Body of pancreas (tissue), 4 donors: Measurements from ENCODE around the gene ASMTL. TPM values are rescaled to one million over a fixed set of nuclear protein-coding genes. Genes with fewer than 3 reads are reported as not detected.
"Not testable (repeated sequence)": the region's sequence is repeated elsewhere in the genome, so short reads cannot be mapped to it uniquely, and the experiment has no call there.

Experiments used
- ATAC-seq: fragments of 150-250 bp; one replicate; pipeline ENCODE4 v1.9.1; 2016
- DNase-seq, 4 donors: peaks; one replicate each; pipeline ENCODE4 v3.0.0-alpha.2; 2019
- H3K27ac ChIP-seq, 4 donors: fragments of 200-600 bp; sonication (generic); 1 replicate in 3 of 4; 2 replicates in 1 of 4; pipeline versions ENCODE4 v1.5.1 to v1.6.1; 2016 to 2019; ENCODE audit warnings: mild to moderate bottlenecking in 1 of 4, mixed read lengths in 1 of 4, moderate library complexity in 1 of 4
- H3K27me3 ChIP-seq, 2 donors: fragments of 200-600 bp; sonication (generic); one replicate each; pipeline ENCODE4 v1.6.0; 2016; ENCODE audit warnings: mild to moderate bottlenecking in 1 of 2
- H3K36me3 ChIP-seq, 2 donors: fragments of 200-600 bp; sonication (generic); replicated peaks in 1 of 2; 2 replicates each; pipeline ENCODE4 v1.5.1; 2016; ENCODE audit warnings: low read depth in 2 of 2; ENCODE audit not compliant: insufficient read depth in 1 of 2
- H3K4me1 ChIP-seq: fragments of 200-600 bp; sonication (generic); one replicate; pipeline ENCODE4 v1.6.0; 2016
- H3K4me3 ChIP-seq, 2 donors: fragments of 200-600 bp; sonication (generic); 1 replicate in 1 of 2; 2 replicates in 1 of 2; pipeline ENCODE4 v1.5.1; 2016 to 2019
- H3K9me3 ChIP-seq, 3 donors: fragments of 200-600 bp; sonication (generic); 1 replicate in 2 of 3; 2 replicates in 1 of 3; pipeline ENCODE4 v1.5.1; 2016
- POLR2A ChIP-seq, 3 donors: fragments of 450-650 bp; IDR thresholded peaks; one replicate each; pipeline ENCODE4 v1.6.1; 2016; ENCODE audit warnings: antibody characterized with exemption in 3 of 3, mild to moderate bottlenecking in 2 of 3
- WGBS, 2 donors: methylation state at CpG; one replicate each; pipeline ENCODE4 v1.1.5; 2017; 5-methylcytosine and 5-hydroxymethylcytosine counted together
- intact Hi-C: fragments of 100-400 bp; cut with DNase I; formaldehyde crosslinking; loops from one replicate; pipeline ENCODE4 v1.15.1; 2023
- total RNA-seq, 2 donors: library from RNA; depleted of rRNA; stranded (reverse); fragments of >200 nt; gene quantifications; one replicate each; pipeline ENCODE4 v1.1.0, GENCODE V29; 2016
- TF ChIP-seq, protein P1 (sequence below), 7 experiments: fragments of 450-650 bp in 4 of 7; fragments of 200-600 bp in 3 of 7; sonication (generic) in 3 of 7; IDR thresholded peaks; one replicate each; pipeline ENCODE4 v1.5.1; 2016 to 2019; ENCODE audit warnings: antibody characterized with exemption in 7 of 7

The ASMTL gene
- total RNA-seq, 2 donors from 2014 or later: 16.5 to 18.9 TPM

DNA sequence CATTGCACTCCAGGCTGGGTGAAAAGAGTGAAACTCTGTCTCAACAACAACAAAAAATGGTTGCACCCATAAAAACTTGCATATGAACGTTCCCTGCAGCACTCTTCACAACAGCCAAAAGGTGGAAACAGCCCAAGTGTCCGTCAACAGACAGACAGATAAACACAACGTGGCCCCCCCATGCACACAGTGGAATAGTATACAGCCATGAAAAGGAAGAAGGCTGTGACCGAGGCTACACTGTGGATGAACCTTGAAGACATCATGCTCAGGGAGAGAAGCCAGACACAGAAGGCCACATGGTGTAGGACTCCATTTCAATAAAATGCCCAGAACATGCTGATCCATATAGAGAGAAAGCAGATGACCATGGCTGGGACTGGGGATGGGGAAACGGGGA, 33.5 kb upstream of the ASMTL start:
- intact Hi-C loops: no loop called here
- H3K27me3 ChIP-seq: no peaks in the 10 kb centered on the region
- no peaks in the 10 kb centered on the region for H3K9me3 ChIP-seq
- WGBS, 2 donors: 63 to 74% methylated on average over 5 of the region's 5 CpGs
- H3K4me3 ChIP-seq: no peak overlapping the region
- H3K4me1 ChIP-seq: no peaks in the 10 kb centered on the region
- no peaks in the 10 kb centered on the region for H3K36me3 ChIP-seq
- H3K27ac ChIP-seq: peak overlapping the region in 1 of 4 donors; percentile 61
- ATAC-seq (no peak), DNase-seq (no peak)
- TF ChIP-seq, protein P1, sequence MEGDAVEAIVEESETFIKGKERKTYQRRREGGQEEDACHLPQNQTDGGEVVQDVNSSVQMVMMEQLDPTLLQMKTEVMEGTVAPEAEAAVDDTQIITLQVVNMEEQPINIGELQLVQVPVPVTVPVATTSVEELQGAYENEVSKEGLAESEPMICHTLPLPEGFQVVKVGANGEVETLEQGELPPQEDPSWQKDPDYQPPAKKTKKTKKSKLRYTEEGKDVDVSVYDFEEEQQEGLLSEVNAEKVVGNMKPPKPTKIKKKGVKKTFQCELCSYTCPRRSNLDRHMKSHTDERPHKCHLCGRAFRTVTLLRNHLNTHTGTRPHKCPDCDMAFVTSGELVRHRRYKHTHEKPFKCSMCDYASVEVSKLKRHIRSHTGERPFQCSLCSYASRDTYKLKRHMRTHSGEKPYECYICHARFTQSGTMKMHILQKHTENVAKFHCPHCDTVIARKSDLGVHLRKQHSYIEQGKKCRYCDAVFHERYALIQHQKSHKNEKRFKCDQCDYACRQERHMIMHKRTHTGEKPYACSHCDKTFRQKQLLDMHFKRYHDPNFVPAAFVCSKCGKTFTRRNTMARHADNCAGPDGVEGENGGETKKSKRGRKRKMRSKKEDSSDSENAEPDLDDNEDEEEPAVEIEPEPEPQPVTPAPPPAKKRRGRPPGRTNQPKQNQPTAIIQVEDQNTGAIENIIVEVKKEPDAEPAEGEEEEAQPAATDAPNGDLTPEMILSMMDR (IDR thresholded peaks at IDR 0.05): no peak
- TF ChIP-seq POLR2A (IDR thresholded peaks at IDR 0.05): no peak

DNA sequence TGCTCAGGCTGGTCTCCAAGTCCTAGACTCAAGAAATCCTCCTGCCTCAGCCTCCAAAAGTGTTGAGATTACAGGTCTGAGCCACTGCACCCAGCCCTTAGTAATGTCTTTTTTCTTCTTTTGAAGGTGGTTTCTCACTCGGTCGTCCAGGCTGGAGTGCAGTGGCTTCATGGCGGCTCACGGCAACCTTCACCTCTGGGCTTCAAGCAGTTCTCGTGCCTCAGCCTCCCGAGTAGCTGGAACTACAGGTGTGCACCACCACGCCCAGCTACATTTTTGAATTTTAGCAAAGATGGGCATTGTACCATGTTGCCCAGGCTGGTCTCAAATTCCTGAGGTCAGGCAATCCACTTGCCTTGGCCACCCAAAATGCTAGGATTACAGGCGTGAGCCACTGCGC, 32.3 kb upstream of the ASMTL start:
- WGBS, 2 donors: 77 to 87% methylated on average over 9 of the region's 9 CpGs
- no peak for DNase-seq
- intact Hi-C loops: no loop called here

DNA sequence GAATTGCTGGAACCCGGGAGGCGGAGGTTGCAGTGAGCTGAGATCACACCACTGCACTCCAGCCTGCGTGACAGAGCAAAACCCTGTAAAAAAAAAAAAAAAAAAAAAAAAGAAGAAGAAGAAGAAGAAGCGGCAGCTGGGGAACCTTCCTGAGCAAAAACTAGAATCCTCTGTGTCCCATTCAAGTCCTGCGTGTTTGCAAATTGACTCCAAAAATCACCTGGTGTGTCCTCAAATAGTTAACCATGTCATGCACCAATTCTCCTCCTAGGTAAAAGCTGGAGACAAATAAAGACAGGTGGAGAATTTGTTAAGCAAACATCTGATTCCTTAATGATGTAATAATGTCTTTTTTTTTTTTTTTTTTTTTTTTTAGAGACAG, 31.9 kb upstream of the ASMTL start:
- TF ChIP-seq, protein P1 (IDR thresholded peaks at IDR 0.05): no peak
- no peak for TF ChIP-seq POLR2A (IDR thresholded peaks at IDR 0.05)
- Histone ChIP-seq H3K27ac (no peak overlapping the region), H3K27me3 (no peaks in the 10 kb centered on the region), H3K4me1 (no peaks in the 10 kb centered on the region), H3K4me3 (no peak overlapping the region), H3K9me3 (no peaks in the 10 kb centered on the region), H3K36me3 (no peaks in the 10 kb centered on the region)
- WGBS, 2 donors: 58 to 88% methylated on average over 5 of the region's 5 CpGs
- ATAC-seq (no peak), DNase-seq (no peak)
- intact Hi-C loops: no loop called here

More for the DNA sequence above, 32.3 kb upstream of the ASMTL start:
- no peaks in the 10 kb centered on the region for H3K27me3 ChIP-seq
- H3K4me3 ChIP-seq: no peak overlapping the region
- H3K9me3 ChIP-seq: no peaks in the 10 kb centered on the region
- no peaks in the 10 kb centered on the region for H3K36me3 ChIP-seq
- no peaks in the 10 kb centered on the region for H3K4me1 ChIP-seq
- TF ChIP-seq POLR2A (IDR thresholded peaks at IDR 0.05): no peak
- TF ChIP-seq, protein P1 (IDR thresholded peaks at IDR 0.05): no peak
- H3K27ac ChIP-seq: no peak overlapping the region
- no peak for ATAC-seq

DNA sequence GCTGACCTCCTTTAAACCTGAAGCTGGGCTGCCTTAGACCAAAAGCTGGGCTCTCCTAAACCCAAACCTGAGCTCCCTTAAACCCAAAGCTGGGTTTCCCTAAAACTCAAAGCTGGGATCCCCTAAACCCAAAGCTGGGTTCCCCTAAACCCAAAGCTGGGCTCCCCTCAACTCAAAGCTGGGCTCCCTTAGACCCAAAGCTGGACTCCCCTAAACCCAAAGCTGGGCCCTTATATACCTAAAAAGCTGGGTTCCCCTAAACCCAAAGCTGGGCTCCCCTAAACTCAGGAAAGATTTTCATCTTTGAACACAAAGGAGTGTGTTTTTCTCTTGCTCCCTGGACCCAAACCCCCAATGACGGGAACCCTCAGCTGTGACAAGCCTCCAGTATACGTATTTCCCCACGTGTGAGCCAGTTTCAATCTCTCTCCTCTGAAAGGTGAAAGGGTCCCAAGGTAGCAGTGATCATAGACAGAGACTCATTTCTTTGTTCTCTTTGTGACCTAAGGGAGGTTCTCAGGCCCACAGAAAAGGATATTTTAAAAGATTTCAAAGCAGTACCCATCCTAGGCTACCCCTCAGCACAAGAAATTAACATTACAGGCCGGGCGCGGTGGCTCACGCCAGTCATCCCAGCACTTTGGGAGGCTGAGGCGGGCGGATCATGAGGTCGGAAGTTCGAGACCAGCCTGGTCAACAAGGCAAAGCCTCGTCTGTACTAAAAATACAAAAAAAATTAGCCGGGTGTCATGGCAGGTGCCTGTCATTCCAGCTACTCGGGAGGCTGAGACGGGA, 31.3 kb upstream of the ASMTL start:
- Histone ChIP-seq H3K27me3 (no peaks in the 10 kb centered on the region), H3K4me3 (no peak overlapping the region), H3K27ac (no peak overlapping the region), H3K9me3 (no peaks in the 10 kb centered on the region), H3K36me3 (no peaks in the 10 kb centered on the region), H3K4me1 (no peaks in the 10 kb centered on the region)
- no peak for ATAC-seq
- 68 to 78% methylated on average over 12 to 15 of the region's 15 CpGs for WGBS, 2 donors
- TF ChIP-seq, protein P1 (IDR thresholded peaks at IDR 0.05): no peak
- no peak for TF ChIP-seq POLR2A (IDR thresholded peaks at IDR 0.05)
- no peak for DNase-seq
- intact Hi-C loops: no loop called here

DNA sequence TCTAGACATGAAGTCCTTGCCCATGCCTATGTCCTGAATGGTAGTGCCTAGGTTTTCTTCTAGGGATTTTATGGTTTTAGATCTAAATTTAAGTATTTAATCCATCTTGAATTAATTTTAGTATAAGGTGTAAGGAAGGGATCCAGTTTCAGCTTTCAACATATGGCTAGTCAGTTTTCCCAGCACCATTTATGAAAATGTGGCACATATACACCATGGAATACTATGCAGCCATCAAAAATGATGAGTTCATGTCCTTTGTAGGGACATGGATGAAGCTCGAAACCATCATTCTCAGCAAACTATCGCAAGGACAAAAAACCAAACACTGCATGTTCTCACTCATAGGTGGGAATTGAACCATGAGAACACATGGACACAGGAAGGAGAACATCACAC, 29.8 kb upstream of the ASMTL start:
- H3K4me3 ChIP-seq, ATAC-seq, DNase-seq, intact Hi-C loops, H3K9me3 ChIP-seq, H3K4me1 ChIP-seq, H3K27me3 ChIP-seq, H3K36me3 ChIP-seq: not testable (repeated sequence)
- peak overlapping the region in 1 of 4 donors; percentile 56 for H3K27ac ChIP-seq
- no CpG with 5 or more reads among the region's 2 CpGs for WGBS, 2 donors
